ENCODE data around the gene BSDC1. TPM values are rescaled to one million over a fixed set of nuclear protein-coding genes. Genes with fewer than 3 reads are reported as not detected.
"Not testable (repeated sequence)": the region's sequence is repeated elsewhere in the genome, so short reads cannot be mapped to it uniquely, and the experiment has no call there.

BSDC1 gene
- 23.6 TPM for polyA plus RNA-seq (2013, experiment 1 of 2)
- 25.2 TPM for polyA plus RNA-seq (2013, experiment 2 of 2)

- H3K9me3 ChIP-seq (ENCODE audit: insufficient read depth, low read depth, low read length), result no peaks in the 10 kb centered on the region
- peak within 1 kb of the TSS; percentile 75 for H3K4me3 ChIP-seq (ENCODE audit: low read length)
- peaks cover 30% of the 10 kb centered on the region for H3K36me3 ChIP-seq (ENCODE audit: insufficient read depth, low read length)
- H3K9ac ChIP-seq (ENCODE audit: low read depth, low read length), result peak within 1 kb of the TSS; percentile 86
- WGBS, result under 1% methylated on average over 48 of the region's 48 CpGs
- peak within 1 kb of the TSS; percentile 87 for H3K27ac ChIP-seq (ENCODE audit: low read depth, low read length)
- H3K27me3 ChIP-seq (ENCODE audit: insufficient read depth, low read length), result no peaks in the 10 kb centered on the region
- peaks cover 7% of the 10 kb centered on the region for H3K4me1 ChIP-seq (ENCODE audit: insufficient read depth, low read length)
Measured at GRCh38 chr1:32394141-32394889, at the start of gene BSDC1. Gene BSDC1 (minus strand): TSS chr1:32394441. CDS start chr1:32394414, 27 bp downstream.

- H3K9ac ChIP-seq (ENCODE audit: low read depth, low read length); H3K4me3 ChIP-seq (ENCODE audit: low read length); H3K9me3 ChIP-seq (ENCODE audit: insufficient read depth, low read depth, low read length); H3K27ac ChIP-seq (ENCODE audit: low read depth, low read length); H3K36me3 ChIP-seq (ENCODE audit: insufficient read depth, low read length); H3K27me3 ChIP-seq (ENCODE audit: insufficient read depth, low read length): not testable (repeated sequence)
- WGBS, result 93% methylated on average over 10 of the region's 10 CpGs
- peaks cover 37% of the 10 kb centered on the region for H3K4me1 ChIP-seq (ENCODE audit: insufficient read depth, low read length)
Measured at GRCh38 chr1:32441467-32441866, 47.2 kb upstream of the BSDC1 start.

GRCh38 chr1:32438777-32439176, 44.5 kb upstream of the BSDC1 start:
- H3K36me3 ChIP-seq (ENCODE audit: insufficient read depth, low read length); H3K9me3 ChIP-seq (ENCODE audit: insufficient read depth, low read depth, low read length); H3K4me3 ChIP-seq (ENCODE audit: low read length); H3K9ac ChIP-seq (ENCODE audit: low read depth, low read length); H3K27me3 ChIP-seq (ENCODE audit: insufficient read depth, low read length): not testable (repeated sequence)
- 87% methylated on average over 4 of the region's 4 CpGs for WGBS
- peak overlapping the region; percentile 90 for H3K27ac ChIP-seq (ENCODE audit: low read depth, low read length)
- peaks cover 12% of the 10 kb centered on the region; the same call in 1 of the 2 replicates for H3K4me1 ChIP-seq (ENCODE audit: insufficient read depth, low read length)

- 0 out of 2 replicates have a peak overlapping the region, but pooled peaks have one; percentile 24 for H3K4me3 ChIP-seq (ENCODE audit: low read length)
- H3K36me3 ChIP-seq (ENCODE audit: insufficient read depth, low read length), result no peaks in the 10 kb centered on the region
- peaks cover 8% of the 10 kb centered on the region for H3K9me3 ChIP-seq (ENCODE audit: insufficient read depth, low read depth, low read length)
- H3K9ac ChIP-seq (ENCODE audit: low read depth, low read length), result peak overlapping the region; percentile 60; the same call in 1 of the 2 replicates
- WGBS, result 22% methylated on average over 1 of the region's 1 CpG
- H3K27me3 ChIP-seq (ENCODE audit: insufficient read depth, low read length), result no peaks in the 10 kb centered on the region
- H3K4me1 ChIP-seq (ENCODE audit: insufficient read depth, low read length), result peaks cover 8% of the 10 kb centered on the region; the same call in 1 of the 2 replicates
- peak overlapping the region; percentile 96 for H3K27ac ChIP-seq (ENCODE audit: low read depth, low read length)
Measured at GRCh38 chr1:32438136-32438535, 43.9 kb upstream of the BSDC1 start.

- no peak overlapping the region for H3K9ac ChIP-seq (ENCODE audit: low read depth, low read length)
- no peaks in the 10 kb centered on the region for H3K27me3 ChIP-seq (ENCODE audit: insufficient read depth, low read length)
- WGBS, result 83% methylated on average over 4 of the region's 4 CpGs
- H3K36me3 ChIP-seq (ENCODE audit: insufficient read depth, low read length), result no peaks in the 10 kb centered on the region
- peaks cover 13% of the 10 kb centered on the region for H3K4me1 ChIP-seq (ENCODE audit: insufficient read depth, low read length)
- no peak overlapping the region for H3K27ac ChIP-seq (ENCODE audit: low read depth, low read length)
- H3K4me3 ChIP-seq (ENCODE audit: low read length), result no peak overlapping the region
- H3K9me3 ChIP-seq (ENCODE audit: insufficient read depth, low read depth, low read length), result no peaks in the 10 kb centered on the region
Measured at GRCh38 chr1:32431736-32432400, 37.6 kb upstream of the BSDC1 start.

- Histone ChIP-seq H3K9me3 (ENCODE audit: insufficient read depth, low read depth, low read length) (no peaks in the 10 kb centered on the region), H3K27me3 (ENCODE audit: insufficient read depth, low read length) (no peaks in the 10 kb centered on the region), H3K27ac (ENCODE audit: low read depth, low read length) (no peak overlapping the region), H3K4me1 (ENCODE audit: insufficient read depth, low read length) (peaks cover 13% of the 10 kb centered on the region), H3K36me3 (ENCODE audit: insufficient read depth, low read length) (no peaks in the 10 kb centered on the region), H3K9ac (ENCODE audit: low read depth, low read length) (no peak overlapping the region), H3K4me3 (ENCODE audit: low read length) (no peak overlapping the region)
- WGBS, result 96% methylated on average over 17 of the region's 17 CpGs
Measured at GRCh38 chr1:32427264-32427963, 33.2 kb upstream of the BSDC1 start.

GRCh38 chr1:32426489-32427255, 32.4 kb upstream of the BSDC1 start:
- no peaks in the 10 kb centered on the region for H3K27me3 ChIP-seq (ENCODE audit: insufficient read depth, low read length)
- peaks cover 8% of the 10 kb centered on the region for H3K4me1 ChIP-seq (ENCODE audit: insufficient read depth, low read length)
- no peak overlapping the region for H3K4me3 ChIP-seq (ENCODE audit: low read length)
- H3K9ac ChIP-seq (ENCODE audit: low read depth, low read length), result no peak overlapping the region
- WGBS, result 93% methylated on average over 36 of the region's 36 CpGs
- no peaks in the 10 kb centered on the region for H3K9me3 ChIP-seq (ENCODE audit: insufficient read depth, low read depth, low read length)
- no peaks in the 10 kb centered on the region for H3K36me3 ChIP-seq (ENCODE audit: insufficient read depth, low read length)
- H3K27ac ChIP-seq (ENCODE audit: low read depth, low read length), result no peak overlapping the region

GRCh38 chr1:32421775-32422174, 27.5 kb upstream of the BSDC1 start:
- H3K9me3 ChIP-seq (ENCODE audit: insufficient read depth, low read depth, low read length), result peaks cover 22% of the 10 kb centered on the region
- H3K4me3 ChIP-seq (ENCODE audit: low read length), result no peak overlapping the region
- H3K9ac ChIP-seq (ENCODE audit: low read depth, low read length), result no peak overlapping the region
- H3K4me1 ChIP-seq (ENCODE audit: insufficient read depth, low read length), result no peaks in the 10 kb centered on the region
- WGBS, result 93% methylated on average over 1 of the region's 1 CpG
- no peaks in the 10 kb centered on the region for H3K27me3 ChIP-seq (ENCODE audit: insufficient read depth, low read length)
- H3K27ac ChIP-seq (ENCODE audit: low read depth, low read length), result no peak overlapping the region
- H3K36me3 ChIP-seq (ENCODE audit: insufficient read depth, low read length), result no peaks in the 10 kb centered on the region

GRCh38 chr1:32414186-32414886, 20.1 kb upstream of the BSDC1 start:
- Histone ChIP-seq H3K27ac (ENCODE audit: low read depth, low read length) (no peak overlapping the region), H3K36me3 (ENCODE audit: insufficient read depth, low read length) (no peaks in the 10 kb centered on the region), H3K9ac (ENCODE audit: low read depth, low read length) (no peak overlapping the region), H3K9me3 (ENCODE audit: insufficient read depth, low read depth, low read length) (peaks cover 53% of the 10 kb centered on the region), H3K4me3 (ENCODE audit: low read length) (no peak overlapping the region), H3K27me3 (ENCODE audit: insufficient read depth, low read length) (no peaks in the 10 kb centered on the region), H3K4me1 (ENCODE audit: insufficient read depth, low read length) (no peaks in the 10 kb centered on the region)
- 95% methylated on average over 8 of the region's 8 CpGs for WGBS

GRCh38 chr1:32413507-32414185, 19.4 kb upstream of the BSDC1 start:
- H3K9me3 ChIP-seq (ENCODE audit: insufficient read depth, low read depth, low read length), result peaks cover 49% of the 10 kb centered on the region
- H3K27ac ChIP-seq (ENCODE audit: low read depth, low read length), result no peak overlapping the region
- no peaks in the 10 kb centered on the region for H3K4me1 ChIP-seq (ENCODE audit: insufficient read depth, low read length)
- H3K36me3 ChIP-seq (ENCODE audit: insufficient read depth, low read length), result no peaks in the 10 kb centered on the region
- 83% methylated on average over 10 of the region's 10 CpGs for WGBS
- H3K9ac ChIP-seq (ENCODE audit: low read depth, low read length), result no peak overlapping the region
- H3K4me3 ChIP-seq (ENCODE audit: low read length), result no peak overlapping the region
- no peaks in the 10 kb centered on the region for H3K27me3 ChIP-seq (ENCODE audit: insufficient read depth, low read length)

All from HUES64 (cell line).